NT2/D1 (cell line): ENCODE data around the gene DOK5.

Experiments used
- SUZ12 ChIP-seq: IDR thresholded peaks from 2 replicates; pipeline ENCODE4 v1.6.1; 2011; ENCODE audit not compliant: insufficient read length, insufficient read depth; ENCODE audit errors: extremely low read depth
- ZNF274 ChIP-seq: IDR thresholded peaks from 2 replicates; pipeline ENCODE4 v1.6.1; 2011; ENCODE audit warnings: mild to moderate bottlenecking, low read depth, low read length

DNA sequence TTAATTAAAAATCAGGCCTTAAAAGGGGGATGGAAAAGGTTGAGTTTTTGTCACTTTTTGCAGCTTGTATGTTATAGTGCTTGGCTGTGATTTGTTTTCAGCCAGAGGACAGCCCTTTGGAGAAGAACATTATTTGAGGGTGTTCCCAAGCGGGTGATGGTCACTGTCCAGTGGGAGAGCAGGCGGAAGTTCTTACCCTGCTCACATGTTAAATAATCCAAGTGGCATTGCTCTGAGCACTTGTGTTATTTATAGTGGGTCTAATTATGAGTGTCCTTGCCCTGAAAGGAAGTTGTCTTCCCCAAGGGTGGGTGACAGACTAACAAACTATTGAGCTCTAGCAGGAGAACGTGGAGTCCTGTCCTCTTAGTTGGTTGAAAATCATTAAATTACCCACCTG is 49.5 kb downstream of the DOK5 start:
- TF ChIP-seq SUZ12 (no peak), ZNF274 (no peak)
